ENCODE measurements around the gene CNIH2. TPM values are rescaled to one million over a fixed set of nuclear protein-coding genes. Genes with fewer than 3 reads are reported as not detected.
"Not testable (repeated sequence)": the region's sequence is repeated elsewhere in the genome, so short reads cannot be mapped to it uniquely, and the experiment has no call there.

CNIH2 gene
- total RNA-seq, 1 experiment from 2014 or later, result 1.3 TPM

DNA sequence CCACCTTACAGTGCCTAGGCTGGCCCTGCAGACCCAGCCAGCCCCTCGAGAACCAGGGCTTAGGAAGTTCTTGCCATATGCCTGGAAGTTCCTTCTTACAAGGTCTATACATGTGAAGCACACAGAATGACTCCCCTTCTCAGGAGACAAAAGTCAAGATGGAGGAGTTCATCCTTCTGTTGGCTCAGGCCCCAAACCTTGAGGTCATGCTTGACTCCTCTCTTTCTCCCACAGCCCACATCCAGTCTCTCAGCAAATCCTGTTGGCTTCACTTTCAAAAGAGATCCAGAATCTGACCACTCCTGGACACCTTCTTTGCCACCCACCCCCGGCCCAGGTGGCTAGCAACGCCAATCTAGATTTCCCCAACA lies 40.6 kb downstream of the CNIH2 start:
- H3K79me2 ChIP-seq (ENCODE audit: insufficient read depth, low read length), result no peaks in the 10 kb centered on the region
- ChIA-PET CTCF (no interaction called here), RAD21 (ENCODE audit: low non-redundant PET in 1 of 2, low total read pairs in 2 of 2, uncharacterized antibody in 2 of 2, unreplicated experiment in 2 of 2) (no interaction called here), POLR2A (no interaction called here)
- DNase-seq (ENCODE audit: low read depth, low spot score) (no peak), ATAC-seq (no peak)
- no peak overlapping the region for H3K4me3 ChIP-seq (replicated peaks in 1 of 2; ENCODE audit: low read depth in 1 of 2, low read length in 2 of 2)
- H3K27me3 ChIP-seq (ENCODE audit: insufficient read depth, low read length), result no peaks in the 10 kb centered on the region
- BruUV-seq (replicated peaks), result no TSS peak
- TF ChIP-seq POLR2A (IDR thresholded peaks at IDR 0.05; ENCODE audit: borderline replicate concordance, extremely low read depth, insufficient read depth, insufficient read length) (no peak), CEBPB (IDR thresholded peaks at IDR 0.05; ENCODE audit: low read depth) (no peak), ZFX (IDR thresholded peaks at IDR 0.05) (no peak), CBX3 (IDR thresholded peaks at IDR 0.05; ENCODE audit: low read depth) (no peak), SP1 (IDR thresholded peaks at IDR 0.05; ENCODE audit: low read depth) (no peak), JUND (IDR thresholded peaks at IDR 0.05) (no peak), ZNF274 (IDR thresholded peaks at IDR 0.05; ENCODE audit: low read depth, low read length) (no peak), EZH2phosphoT487 (IDR thresholded peaks at IDR 0.05; ENCODE audit: borderline replicate concordance) (no peak), SRF (IDR thresholded peaks at IDR 0.05; ENCODE audit: low read depth) (no peak), POLR2AphosphoS5 (IDR thresholded peaks at IDR 0.05; ENCODE audit: low read depth, low read length) (no peak)
- TF ChIP-seq, protein P1, sequence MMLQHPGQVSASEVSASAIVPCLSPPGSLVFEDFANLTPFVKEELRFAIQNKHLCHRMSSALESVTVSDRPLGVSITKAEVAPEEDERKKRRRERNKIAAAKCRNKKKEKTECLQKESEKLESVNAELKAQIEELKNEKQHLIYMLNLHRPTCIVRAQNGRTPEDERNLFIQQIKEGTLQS (IDR thresholded peaks at IDR 0.05), result no peak
- H3K4me1 ChIP-seq (ENCODE audit: control insufficient read depth in 1 of 2, insufficient read depth in 2 of 2, low read length in 2 of 2), result peaks cover 4 to 5% of the 10 kb centered on the region in 2 experiments; a peak in 3 of 4 replicates
- intact Hi-C loops (cut with micrococcal nuclease), result no loop called here
- no peak overlapping the region for H3K27ac ChIP-seq (ENCODE audit: low read depth, low read length)
- H3K36me3 ChIP-seq (ENCODE audit: control insufficient read depth in 1 of 2, insufficient read depth in 2 of 2, low read length in 2 of 2), result no peaks in the 10 kb centered on the region
- H3K9me3 ChIP-seq (ENCODE audit: control insufficient read depth in 1 of 2, insufficient read depth in 1 of 2, low read depth in 1 of 2, low read length in 2 of 2), result no peaks in the 10 kb centered on the region
- no peak overlapping the region for H3K4me2 ChIP-seq (ENCODE audit: low read length)
- H4K20me1 ChIP-seq (ENCODE audit: insufficient read depth), result no peaks in the 10 kb centered on the region
- no peaks in the 10 kb centered on the region for H3K9me2 ChIP-seq (ENCODE audit: insufficient read depth)
- no peak overlapping the region for H2AFZ ChIP-seq (ENCODE audit: low read depth, low read length, poor library complexity, severe bottlenecking)
- H3K9ac ChIP-seq (ENCODE audit: low read length), result no peak overlapping the region

DNA sequence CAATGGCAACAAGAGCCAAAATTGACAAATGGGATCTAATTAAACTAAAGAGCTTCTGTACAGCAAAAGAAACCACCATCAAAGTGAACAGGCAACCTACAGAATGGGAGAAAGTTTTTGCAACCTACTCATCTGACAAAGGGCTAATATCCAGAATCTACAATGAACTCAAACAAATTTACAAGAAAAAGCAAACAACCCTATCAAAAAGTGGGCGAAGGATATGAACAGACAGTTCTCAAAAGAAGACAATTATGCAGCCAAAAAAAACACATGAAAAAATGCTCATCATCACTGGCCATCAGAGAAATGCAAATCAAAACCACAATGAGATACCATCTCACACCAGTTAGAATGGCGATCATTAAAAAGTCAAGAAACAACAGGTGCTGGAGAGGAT lies 42.3 kb downstream of the CNIH2 start:
- DNase-seq (ENCODE audit: low read depth, low spot score); RAD21 ChIA-PET (ENCODE audit: low non-redundant PET in 1 of 2, low total read pairs in 2 of 2, uncharacterized antibody in 2 of 2, unreplicated experiment in 2 of 2); H3K4me3 ChIP-seq (replicated peaks in 1 of 2; ENCODE audit: low read depth in 1 of 2, low read length in 2 of 2); ATAC-seq; intact Hi-C loops (cut with micrococcal nuclease); H3K36me3 ChIP-seq (ENCODE audit: control insufficient read depth in 1 of 2, insufficient read depth in 2 of 2, low read length in 2 of 2); H3K9me3 ChIP-seq (ENCODE audit: control insufficient read depth in 1 of 2, insufficient read depth in 1 of 2, low read depth in 1 of 2, low read length in 2 of 2); H3K27me3 ChIP-seq (ENCODE audit: insufficient read depth, low read length); H3K9me2 ChIP-seq (ENCODE audit: insufficient read depth); H3K4me2 ChIP-seq (ENCODE audit: low read length); BruUV-seq (replicated peaks); H2AFZ ChIP-seq (ENCODE audit: low read depth, low read length, poor library complexity, severe bottlenecking); POLR2A ChIA-PET; H3K9ac ChIP-seq (ENCODE audit: low read length); H3K27ac ChIP-seq (ENCODE audit: low read depth, low read length); CTCF ChIA-PET; H4K20me1 ChIP-seq (ENCODE audit: insufficient read depth); H3K79me2 ChIP-seq (ENCODE audit: insufficient read depth, low read length): not testable (repeated sequence)
- peaks cover 0 to 11% of the 10 kb centered on the region in 2 experiments; a peak in 2 of 4 replicates for H3K4me1 ChIP-seq (ENCODE audit: control insufficient read depth in 1 of 2, insufficient read depth in 2 of 2, low read length in 2 of 2)

DNA sequence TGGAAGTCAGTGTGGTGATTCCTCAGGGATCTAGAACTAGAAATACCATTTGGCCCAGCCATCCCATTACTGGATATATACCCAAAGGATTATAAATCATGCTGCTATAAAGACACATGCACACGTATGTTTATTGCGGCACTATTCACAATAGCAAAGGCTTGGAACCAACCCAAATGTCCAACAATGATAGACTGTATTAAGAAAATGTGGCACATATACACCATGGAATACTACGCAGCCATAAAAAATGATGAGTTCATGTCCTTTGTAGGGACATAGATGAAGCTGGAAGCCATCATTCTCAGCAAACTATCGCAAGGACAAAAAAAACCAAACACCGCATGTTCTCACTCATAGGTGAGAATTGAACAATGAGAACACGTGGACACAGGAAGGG lies 42.8 kb downstream of the CNIH2 start:
- H3K9me2 ChIP-seq (ENCODE audit: insufficient read depth); H3K79me2 ChIP-seq (ENCODE audit: insufficient read depth, low read length); ATAC-seq; H3K27me3 ChIP-seq (ENCODE audit: insufficient read depth, low read length); intact Hi-C loops (cut with micrococcal nuclease); CTCF ChIA-PET; BruUV-seq (replicated peaks); H2AFZ ChIP-seq (ENCODE audit: low read depth, low read length, poor library complexity, severe bottlenecking); DNase-seq (ENCODE audit: low read depth, low spot score); H3K9ac ChIP-seq (ENCODE audit: low read length); RAD21 ChIA-PET (ENCODE audit: low non-redundant PET in 1 of 2, low total read pairs in 2 of 2, uncharacterized antibody in 2 of 2, unreplicated experiment in 2 of 2); H3K36me3 ChIP-seq (ENCODE audit: control insufficient read depth in 1 of 2, insufficient read depth in 2 of 2, low read length in 2 of 2); H3K4me3 ChIP-seq (replicated peaks in 1 of 2; ENCODE audit: low read depth in 1 of 2, low read length in 2 of 2); H3K9me3 ChIP-seq (ENCODE audit: control insufficient read depth in 1 of 2, insufficient read depth in 1 of 2, low read depth in 1 of 2, low read length in 2 of 2); H3K4me2 ChIP-seq (ENCODE audit: low read length); H4K20me1 ChIP-seq (ENCODE audit: insufficient read depth); POLR2A ChIA-PET; H3K27ac ChIP-seq (ENCODE audit: low read depth, low read length): not testable (repeated sequence)
- H3K4me1 ChIP-seq (ENCODE audit: control insufficient read depth in 1 of 2, insufficient read depth in 2 of 2, low read length in 2 of 2), result peaks cover 0 to 15% of the 10 kb centered on the region in 2 experiments; a peak in 2 of 4 replicates

Data from HCT116 (cell line).